ENCODE measurements around the gene BTBD9.

- TF ChIP-seq CTCF (IDR thresholded peaks at IDR 0.05) (no peak), POLR2A (IDR thresholded peaks at IDR 0.05) (no peak)
Measured at GRCh38 chr6:38367231-38367630, 272.5 kb downstream of the BTBD9 start.
